SJCRH30 (cell line): Measurements from ENCODE around the gene CINP. TPM values are rescaled to one million over a fixed set of nuclear protein-coding genes. Genes with fewer than 3 reads are reported as not detected.
"Not testable (repeated sequence)": the region's sequence is repeated elsewhere in the genome, so short reads cannot be mapped to it uniquely, and the experiment has no call there.

Experiments used
- DNase-seq, 2 experiments: peaks; one replicate each; pipeline ENCODE4 v3.0.0-alpha.2; 2015 to 2020
- H3K27ac ChIP-seq: fragments of 250-450 bp; sonication (Bioruptor Pico); 2 replicates; pipeline ENCODE4 v1.5.1; 2020; ENCODE audit warnings: mild to moderate bottlenecking, moderate library complexity
- H3K27me3 ChIP-seq: fragments of 250-450 bp; sonication (Bioruptor Pico); 2 replicates; pipeline ENCODE4 v1.5.1; 2020; ENCODE audit warnings: mild to moderate bottlenecking, moderate library complexity
- H3K36me3 ChIP-seq: fragments of 250-450 bp; sonication (Bioruptor Pico); 2 replicates; pipeline ENCODE4 v1.5.1; 2020; ENCODE audit warnings: mild to moderate bottlenecking, moderate library complexity
- H3K4me1 ChIP-seq: fragments of 250-450 bp; sonication (Bioruptor Pico); 2 replicates; pipeline ENCODE4 v1.5.1; 2020; ENCODE audit warnings: mild to moderate bottlenecking, moderate library complexity
- H3K4me3 ChIP-seq: fragments of 250-450 bp; sonication (Bioruptor Pico); 2 replicates; pipeline ENCODE4 v1.5.1; 2020; ENCODE audit warnings: mild to moderate bottlenecking, moderate library complexity
- H3K9me3 ChIP-seq: fragments of 250-450 bp; sonication (Bioruptor Pico); replicated peaks from 2 replicates; pipeline ENCODE4 v1.5.1; 2020; ENCODE audit warnings: mild to moderate bottlenecking, moderate library complexity
- total RNA-seq: library from RNA; depleted of rRNA; stranded (reverse); fragments of >200 nt; shearing (Covaris generic); gene quantifications from 2 replicates; pipeline ENCODE4 v1.2.3, GENCODE V29; 2014; rRNA removed

The CINP gene
- total RNA-seq, 1 experiment from 2014 or later, result 48.4 TPM

DNA sequence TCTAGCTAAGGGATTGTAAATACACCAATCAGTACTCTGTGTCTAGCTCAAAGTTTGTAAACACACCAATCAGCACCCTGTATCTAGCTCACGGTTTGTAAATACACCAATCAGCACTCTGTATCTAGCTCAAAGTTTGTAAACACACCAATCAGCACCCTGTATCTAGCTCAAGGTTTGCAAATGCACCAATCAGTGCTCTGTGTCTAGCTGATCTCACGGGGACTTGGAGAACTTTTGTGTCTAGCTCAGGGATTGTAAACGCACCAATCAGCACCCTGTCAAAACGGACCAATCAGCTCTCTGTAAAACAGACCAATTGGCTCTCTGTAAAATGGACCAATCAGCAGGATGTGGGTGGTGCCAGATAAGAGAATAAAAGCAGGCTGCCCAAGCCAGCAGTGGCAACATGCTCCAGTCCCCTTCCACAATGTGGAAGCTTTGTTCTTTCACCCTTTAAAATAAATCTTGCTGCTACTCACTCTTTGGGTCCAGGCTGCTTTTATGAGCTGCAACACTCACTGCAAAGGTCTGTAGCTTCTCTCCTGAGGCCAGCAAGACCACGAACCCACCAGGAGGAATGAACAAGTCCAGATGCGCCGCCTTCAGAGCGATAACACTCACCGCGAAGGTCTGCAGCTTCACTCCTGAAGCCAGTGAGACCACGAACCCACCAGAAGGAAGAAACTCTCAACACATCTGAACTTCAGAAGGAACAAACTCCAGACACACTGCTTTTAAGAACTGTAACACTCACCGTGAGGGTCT lies 64.2 kb downstream of the CINP start:
- not testable (repeated sequence) for H3K4me3 ChIP-seq, H3K27ac ChIP-seq, H3K36me3 ChIP-seq, H3K9me3 ChIP-seq, DNase-seq, H3K4me1 ChIP-seq, H3K27me3 ChIP-seq

Other genes starting within 250 kb of the CINP start
- gene WDR20, start 223.0 kb downstream of the CINP start, total RNA-seq, result 22.0 and 23.2 TPM in 2 replicates
- 5.8 and 5.9 TPM in 2 replicates for gene MOK, start 57.7 kb downstream of the CINP start, total RNA-seq
- 4.0 and 4.2 TPM in 2 replicates for gene ZNF839, start 43.1 kb downstream of the CINP start, total RNA-seq
- 8.6 and 9.1 TPM in 2 replicates for gene TECPR2, start 51 bp upstream of the CINP start, total RNA-seq
- gene ANKRD9, start 146.9 kb upstream of the CINP start, total RNA-seq, result 19.9 and 20.5 TPM in 2 replicates
- gene RCOR1, start 229.8 kb upstream of the CINP start, total RNA-seq, result 16.7 and 18.2 TPM in 2 replicates